ENCODE measurements around the gene TMEM123. TPM values are rescaled to one million over a fixed set of nuclear protein-coding genes. Genes with fewer than 3 reads are reported as not detected.
"Not testable (repeated sequence)": the region's sequence is repeated elsewhere in the genome, so short reads cannot be mapped to it uniquely, and the experiment has no call there.

The TMEM123 gene
- total RNA-seq, 3 donors from 2014 or later (not counting 1 experiment from before 2014, with no cell fraction given): 100 to 126 (median 118) TPM

- H3K36me3 ChIP-seq (ENCODE audit: control insufficient read depth, insufficient read depth, low read length); H3K4me1 ChIP-seq (ENCODE audit: control insufficient read depth, insufficient read depth, low read length); H3K27me3 Mint-ChIP-seq (ENCODE audit: low read depth in 2 of 2); H3K4me3 Mint-ChIP-seq; H3K27ac Mint-ChIP-seq; H3K9me3 ChIP-seq (ENCODE audit: control insufficient read depth, insufficient read depth, low read length); H3K9me3 Mint-ChIP-seq; intact Hi-C loops (cut with micrococcal nuclease); H3K4me3 ChIP-seq (ENCODE audit: low read length); H3K27me3 ChIP-seq (ENCODE audit: control insufficient read depth, insufficient read depth, low read length); H3K27ac ChIP-seq (ENCODE audit: low read length); DNase-seq; ATAC-seq: not testable (repeated sequence)
- Mint-ChIP-seq H3K36me3 (peaks cover 10% of the 10 kb centered on the region), H3K4me1 (peaks cover 22 to 31% of the 10 kb centered on the region in 2 donors)
- 94% methylated on average over 2 of the region's 2 CpGs for WGBS (ENCODE audit: insufficient coverage)
These were observed 20.0 kb downstream of the TMEM123 start for GRCh38 chr11:102432560-102432959.

GRCh38 chr11:102431404-102431803 is 21.2 kb downstream of the TMEM123 start:
- ATAC-seq (no peak), DNase-seq (no peak)
- no peaks in the 10 kb centered on the region for H3K9me3 Mint-ChIP-seq
- peaks cover 9% of the 10 kb centered on the region for H3K36me3 ChIP-seq (ENCODE audit: control insufficient read depth, insufficient read depth, low read length)
- no peak overlapping the region for H3K4me3 Mint-ChIP-seq
- H3K4me1 ChIP-seq (ENCODE audit: control insufficient read depth, insufficient read depth, low read length): peaks cover 7% of the 10 kb centered on the region
- peaks cover 28 to 32% of the 10 kb centered on the region in 2 donors for H3K4me1 Mint-ChIP-seq
- no peak overlapping the region for H3K4me3 ChIP-seq (ENCODE audit: low read length)
- H3K27me3 Mint-ChIP-seq (ENCODE audit: low read depth in 2 of 2): no peaks in the 10 kb centered on the region
- H3K27ac Mint-ChIP-seq: no peak overlapping the region
- no peak for TF ChIP-seq CTCF (IDR thresholded peaks at IDR 0.05)
- H3K36me3 Mint-ChIP-seq: peaks cover 10% of the 10 kb centered on the region
- 94% methylated on average over 2 of the region's 2 CpGs for WGBS (ENCODE audit: insufficient coverage)
- H3K9me3 ChIP-seq (ENCODE audit: control insufficient read depth, insufficient read depth, low read length): peaks cover 5% of the 10 kb centered on the region
- H3K27ac ChIP-seq (ENCODE audit: low read length): no peak overlapping the region
- no peaks in the 10 kb centered on the region for H3K27me3 ChIP-seq (ENCODE audit: control insufficient read depth, insufficient read depth, low read length)
- intact Hi-C loops (cut with micrococcal nuclease): no loop called here

- no peak overlapping the region for H3K4me3 Mint-ChIP-seq
- H3K36me3 Mint-ChIP-seq: peaks cover 10% of the 10 kb centered on the region
- peaks cover 6% of the 10 kb centered on the region for H3K36me3 ChIP-seq (ENCODE audit: control insufficient read depth, insufficient read depth, low read length)
- no peak overlapping the region for H3K4me3 ChIP-seq (ENCODE audit: low read length)
- H3K9me3 Mint-ChIP-seq: no peaks in the 10 kb centered on the region
- H3K9me3 ChIP-seq (ENCODE audit: control insufficient read depth, insufficient read depth, low read length): peaks cover 5% of the 10 kb centered on the region
- no peaks in the 10 kb centered on the region for H3K27me3 ChIP-seq (ENCODE audit: control insufficient read depth, insufficient read depth, low read length)
- H3K27ac Mint-ChIP-seq: peak overlapping the region in 1 of 2 donors; percentile 17
- intact Hi-C loops (cut with micrococcal nuclease): no loop called here
- DNase-seq (peak in 1 of 2 donors; percentile 57), ATAC-seq (no peak)
- no peak for TF ChIP-seq CTCF (IDR thresholded peaks at IDR 0.05)
- H3K4me1 Mint-ChIP-seq: peaks cover 28 to 32% of the 10 kb centered on the region in 2 donors
- H3K4me1 ChIP-seq (ENCODE audit: control insufficient read depth, insufficient read depth, low read length): peaks cover 7% of the 10 kb centered on the region
- H3K27me3 Mint-ChIP-seq (ENCODE audit: low read depth in 2 of 2): no peaks in the 10 kb centered on the region
- no peak overlapping the region for H3K27ac ChIP-seq (ENCODE audit: low read length)
- WGBS (ENCODE audit: insufficient coverage): 40% methylated on average over 2 of the region's 3 CpGs
These were observed 22.3 kb downstream of the TMEM123 start for GRCh38 chr11:102430158-102430836.

- no peaks in the 10 kb centered on the region for H3K27me3 Mint-ChIP-seq (ENCODE audit: low read depth in 2 of 2)
- H3K36me3 Mint-ChIP-seq: peaks cover 10% of the 10 kb centered on the region
- peaks cover 5% of the 10 kb centered on the region for H3K9me3 ChIP-seq (ENCODE audit: control insufficient read depth, insufficient read depth, low read length)
- 78% methylated on average over 4 of the region's 4 CpGs for WGBS (ENCODE audit: insufficient coverage)
- no peak overlapping the region for H3K4me3 Mint-ChIP-seq
- peaks cover 27 to 32% of the 10 kb centered on the region in 2 donors for H3K4me1 Mint-ChIP-seq
- H3K27ac Mint-ChIP-seq: no peak overlapping the region
- DNase-seq (no peak), ATAC-seq (no peak)
- no peak overlapping the region for H3K4me3 ChIP-seq (ENCODE audit: low read length)
- H3K27ac ChIP-seq (ENCODE audit: low read length): no peak overlapping the region
- no peaks in the 10 kb centered on the region for H3K9me3 Mint-ChIP-seq
- H3K27me3 ChIP-seq (ENCODE audit: control insufficient read depth, insufficient read depth, low read length): no peaks in the 10 kb centered on the region
- H3K36me3 ChIP-seq (ENCODE audit: control insufficient read depth, insufficient read depth, low read length): peaks cover 6% of the 10 kb centered on the region
- no peak for TF ChIP-seq CTCF (IDR thresholded peaks at IDR 0.05)
- intact Hi-C loops (cut with micrococcal nuclease): no loop called here
- H3K4me1 ChIP-seq (ENCODE audit: control insufficient read depth, insufficient read depth, low read length): peaks cover 7% of the 10 kb centered on the region
These were observed 22.9 kb downstream of the TMEM123 start for GRCh38 chr11:102429691-102430090.

Data from natural killer cell (primary cell).